Epithelial cell of proximal tubule (primary cell): ENCODE results near the gene CNOT11. TPM values are rescaled to one million over a fixed set of nuclear protein-coding genes. Genes with fewer than 3 reads are reported as not detected.
"Not testable (repeated sequence)": the region's sequence is repeated elsewhere in the genome, so short reads cannot be mapped to it uniquely, and the experiment has no call there.

Experiments
- DNase-seq: peaks from one replicate; pipeline ENCODE4 v3.0.0-alpha.2; 2011; ENCODE audit warnings: low read depth
- H3K4me3 ChIP-seq: 2 replicates; pipeline ENCODE4 v1.5.1; 2011; ENCODE audit warnings: low read depth, mild to moderate bottlenecking, low read length
- CTCF ChIP-seq: conservative IDR thresholded peaks from 2 replicates; pipeline ENCODE4 v1.5.1; 2012; ENCODE audit warnings: low read depth, mild to moderate bottlenecking, low read length
- total RNA-seq: library from RNA; depleted of rRNA; stranded (reverse); fragments of >200 nt; gene quantifications from 2 replicates; pipeline ENCODE4 v1.2.3, GENCODE V29; 2015

CNOT11 gene
- 65.6 and 67.2 TPM in 2 replicates for total RNA-seq

- DNase-seq: peak; percentile 72
- TF ChIP-seq CTCF: no peak
Measured at GRCh38 chr2:101252408-101253012, at the start of gene CNOT11. Gene CNOT11 (plus strand): TSS chr2:101252886. CDS start chr2:101252965, 79 bp downstream.

DNA sequence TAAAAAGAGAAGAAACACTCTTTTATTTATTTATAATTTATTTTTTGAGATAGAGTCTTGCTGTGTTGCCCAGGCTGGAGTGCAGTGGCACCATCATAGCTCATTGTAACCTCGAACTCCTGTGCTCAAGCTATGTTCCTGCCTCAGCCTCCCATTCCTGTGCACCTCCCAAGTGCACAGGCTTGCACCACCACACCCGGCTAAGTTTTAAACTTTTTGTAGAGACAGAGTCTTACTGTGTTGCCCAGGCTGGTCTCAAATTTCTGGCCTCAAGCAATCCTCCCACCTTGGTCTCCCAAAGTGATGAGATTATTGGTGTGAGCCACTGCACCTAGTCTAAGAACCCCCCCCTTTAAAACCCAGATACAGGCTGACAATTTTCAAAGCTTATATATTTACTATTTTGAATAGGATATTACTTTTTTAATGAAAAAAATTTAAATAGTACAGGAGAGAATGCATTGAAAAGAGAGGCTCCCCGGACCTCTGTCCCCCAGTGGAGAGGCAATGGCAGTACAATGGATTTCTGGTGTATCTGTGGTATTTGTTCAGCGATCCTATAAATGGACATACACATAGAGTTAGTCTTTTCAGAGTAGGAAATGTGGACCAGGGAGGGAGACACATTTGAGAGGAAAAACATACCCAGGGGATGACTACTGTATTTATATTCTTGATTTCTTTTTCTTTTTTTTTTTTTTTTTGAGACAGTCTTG lies 48.1 kb upstream of the CNOT11 start:
- TF ChIP-seq CTCF: peak; percentile 22
- H3K4me3 ChIP-seq: no peak overlapping the region
- no peak for DNase-seq

More at GRCh38 chr2:101252408-101253012, at the start of gene CNOT11:
- H3K4me3 ChIP-seq: peak within 1 kb of the TSS; percentile 86

- peak; percentile 72 for TF ChIP-seq CTCF
- H3K4me3 ChIP-seq: peak overlapping the region; percentile 38
- peak; percentile 38 for DNase-seq
Measured at GRCh38 chr2:101205521-101206479, 46.9 kb upstream of the CNOT11 start.

GRCh38 chr2:101208830-101209229 lies 43.9 kb upstream of the CNOT11 start:
- no peak for DNase-seq
- TF ChIP-seq CTCF: no peak
- no peak overlapping the region for H3K4me3 ChIP-seq

GRCh38 chr2:101219246-101219645 lies 33.4 kb upstream of the CNOT11 start:
- no peak for TF ChIP-seq CTCF

GRCh38 chr2:101220091-101220490 lies 32.6 kb upstream of the CNOT11 start:
- not testable (repeated sequence) for DNase-seq, H3K4me3 ChIP-seq

More at GRCh38 chr2:101219246-101219645, 33.4 kb upstream of the CNOT11 start:
- H3K4me3 ChIP-seq: no peak overlapping the region
- DNase-seq: no peak

- no peak for DNase-seq
- no peak for TF ChIP-seq CTCF
- no peak overlapping the region for H3K4me3 ChIP-seq
Measured at GRCh38 chr2:101223814-101224231, 28.9 kb upstream of the CNOT11 start.
